Activated CD8-positive, alpha-beta memory T cell treated with anti-CD3 and anti-CD28 coated beads for 24 hours (primary cell): ENCODE measurements around the gene TMEM150C.
"Not testable (repeated sequence)": the region's sequence is repeated elsewhere in the genome, so short reads cannot be mapped to it uniquely, and the experiment has no call there.

ENCODE experiments used
- DNase-seq: peaks from one replicate; pipeline ENCODE4 v3.0.0-alpha.2; 2020

TMEM150C gene

DNA sequence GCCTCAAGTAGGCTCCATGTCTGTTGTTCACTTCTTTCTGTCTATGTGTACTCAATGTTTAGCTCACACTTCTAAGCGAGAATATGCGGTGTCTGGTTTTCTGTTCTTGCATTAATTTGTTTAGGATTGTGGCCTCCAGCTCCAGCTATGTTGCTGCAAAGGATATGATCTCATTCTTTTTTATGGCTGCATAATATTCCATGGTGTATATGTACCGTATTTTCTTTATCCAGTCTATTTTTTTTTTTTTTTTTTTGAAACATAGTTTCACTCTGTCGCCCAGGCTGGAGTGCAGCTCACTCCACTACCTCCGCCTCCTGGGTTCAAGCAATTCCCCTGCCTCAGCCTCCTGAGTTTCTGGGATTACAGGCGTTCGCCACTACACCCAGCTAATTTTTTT lies 5.7 kb upstream of the TMEM150C start:
- no peak for DNase-seq

DNA sequence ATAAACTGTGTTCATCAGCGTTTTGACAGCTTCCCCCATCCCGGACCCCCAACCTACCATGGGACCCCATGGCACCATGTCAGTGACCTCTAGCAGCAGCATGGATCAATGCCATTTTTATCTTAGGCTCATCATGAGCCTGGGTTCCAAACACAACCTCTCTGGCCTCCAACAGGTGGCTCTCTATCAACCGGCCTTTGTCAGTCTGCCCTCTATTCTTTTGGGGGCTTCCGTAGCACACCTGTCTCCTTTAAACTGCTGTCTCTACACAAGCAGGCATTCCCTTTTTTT lies 721 bp upstream of the TMEM150C start:
- no peak for DNase-seq

DNA sequence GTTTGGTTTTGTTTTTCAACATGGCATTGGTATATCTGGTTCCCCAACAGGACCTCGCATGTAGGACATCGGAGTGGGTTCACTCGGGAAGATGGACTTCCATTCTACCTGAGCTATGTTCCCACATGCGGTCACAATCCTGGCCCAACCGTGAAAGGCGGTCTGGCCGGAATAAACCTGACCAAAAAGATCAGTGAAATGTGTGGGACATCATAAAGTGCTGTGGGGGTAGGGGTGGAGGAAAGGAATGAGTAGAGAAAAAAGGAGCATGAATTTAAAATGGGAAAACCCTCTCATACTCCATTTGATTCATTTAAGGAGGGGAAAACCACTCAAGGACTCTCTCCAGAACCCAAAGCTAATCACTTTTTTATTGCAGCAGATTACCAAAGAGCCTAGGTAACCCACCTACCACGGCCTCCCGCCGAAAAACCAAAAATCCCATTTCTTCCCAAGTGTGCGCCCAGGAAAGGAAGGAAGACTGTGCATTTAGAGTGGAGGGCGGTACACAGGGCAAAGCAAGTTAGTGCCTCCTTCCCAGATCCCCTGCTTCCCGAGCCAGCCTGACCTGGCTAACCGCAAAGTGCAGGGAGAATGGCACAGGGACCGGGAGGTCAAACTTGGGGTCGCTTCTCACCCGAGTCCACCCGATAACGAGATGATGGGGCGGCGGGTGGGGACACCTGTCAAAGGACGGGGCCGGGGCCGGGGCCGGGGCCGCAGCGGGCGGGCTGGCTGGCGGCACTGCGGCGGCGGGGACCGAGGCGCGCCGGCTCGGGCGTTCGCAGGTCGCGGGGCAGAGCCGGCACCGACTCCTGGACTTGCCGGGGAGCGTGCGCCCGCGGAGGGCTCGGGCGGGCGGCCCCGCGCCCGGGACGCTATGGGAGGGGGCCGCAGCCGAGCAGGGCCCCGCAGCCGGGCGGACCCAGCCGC lies 669 bp downstream of the TMEM150C start:
- DNase-seq = no peak

DNA sequence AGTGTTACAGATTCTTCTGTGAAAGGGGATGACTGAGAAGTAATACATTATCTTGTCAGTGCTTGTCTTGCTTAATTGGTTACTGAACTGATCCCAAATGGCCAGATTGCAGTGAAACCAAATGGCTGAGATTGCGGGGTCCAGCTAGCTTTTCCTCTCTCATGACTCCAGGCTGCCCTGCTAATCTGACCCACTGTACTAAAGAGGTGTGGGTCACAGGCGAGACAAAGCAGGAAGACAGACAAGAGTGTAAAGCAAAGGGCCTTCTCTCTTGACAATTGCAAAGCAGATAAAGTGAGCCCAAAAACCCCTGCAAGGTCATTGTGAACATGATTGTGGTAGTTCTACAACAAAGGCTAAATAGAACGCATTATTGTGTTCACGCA lies 2.1 kb downstream of the TMEM150C start:
- no peak for DNase-seq

DNA sequence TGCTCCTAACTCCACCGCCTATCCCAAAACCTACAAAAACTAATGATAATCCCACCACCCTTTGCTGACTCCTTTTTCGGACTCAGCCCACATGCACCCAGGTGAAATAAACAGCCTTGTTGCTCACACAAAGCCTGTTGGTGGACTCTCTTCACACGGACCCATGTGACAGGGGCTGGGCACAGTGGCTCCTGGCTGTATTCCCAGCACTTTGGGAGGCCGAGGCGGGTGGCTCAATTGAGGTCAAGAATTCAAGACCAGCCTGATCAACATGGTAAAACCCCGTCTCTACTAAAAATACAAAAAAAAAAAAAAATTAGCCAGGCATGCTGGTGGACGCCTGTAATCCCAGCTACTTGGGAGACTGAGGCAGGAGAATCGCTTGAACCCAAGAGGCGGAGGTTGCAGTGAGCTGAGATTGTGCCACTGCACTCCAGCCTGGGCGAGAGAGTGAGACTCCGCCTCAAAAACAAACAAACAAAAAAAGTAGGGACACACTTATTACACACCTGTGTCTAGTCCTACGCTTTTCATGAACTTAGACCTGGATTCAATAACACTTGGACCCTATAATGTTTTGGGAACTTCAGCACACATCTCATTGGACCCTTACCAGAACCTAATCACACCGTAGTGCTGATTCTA lies 2.6 kb downstream of the TMEM150C start:
- not testable (repeated sequence) for DNase-seq

DNA sequence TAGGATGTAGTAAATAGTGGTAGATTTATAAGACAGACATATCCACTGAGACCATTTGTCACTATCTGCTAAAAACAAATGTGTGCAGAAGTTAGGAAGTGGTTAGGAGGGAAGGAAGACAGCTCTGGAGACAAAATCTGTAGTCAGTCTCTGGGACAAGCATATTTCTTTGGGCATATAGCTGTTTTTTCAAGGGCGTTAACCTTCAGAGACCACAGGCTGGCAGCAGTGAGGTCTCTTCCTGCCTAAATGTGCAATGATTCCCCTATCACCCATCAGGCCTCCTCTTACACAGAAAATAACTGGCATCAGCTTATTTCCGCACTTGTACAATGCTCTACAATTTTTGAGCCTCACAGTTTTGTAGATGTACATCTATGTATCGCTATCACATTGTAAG lies 6.5 kb downstream of the TMEM150C start:
- no peak for DNase-seq

DNA sequence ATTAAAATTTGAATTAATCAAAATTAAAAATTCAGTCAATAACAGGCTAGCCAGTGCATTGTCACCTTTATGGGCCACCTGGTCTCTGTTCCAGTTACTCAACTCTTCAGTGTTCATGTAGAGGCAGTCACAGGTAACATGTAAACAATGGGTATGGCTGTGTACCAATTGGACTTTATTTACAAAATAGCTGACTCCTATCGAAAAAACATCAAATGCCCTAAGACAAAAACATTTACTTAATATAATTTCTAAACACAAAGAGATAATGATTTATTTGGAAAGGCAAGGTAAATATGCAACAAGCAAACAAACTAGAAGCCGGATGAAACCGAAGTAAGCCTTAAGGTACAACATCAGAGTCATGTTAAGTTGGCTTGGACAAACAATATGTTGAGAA lies 8.8 kb downstream of the TMEM150C start:
- no peak for DNase-seq

DNA sequence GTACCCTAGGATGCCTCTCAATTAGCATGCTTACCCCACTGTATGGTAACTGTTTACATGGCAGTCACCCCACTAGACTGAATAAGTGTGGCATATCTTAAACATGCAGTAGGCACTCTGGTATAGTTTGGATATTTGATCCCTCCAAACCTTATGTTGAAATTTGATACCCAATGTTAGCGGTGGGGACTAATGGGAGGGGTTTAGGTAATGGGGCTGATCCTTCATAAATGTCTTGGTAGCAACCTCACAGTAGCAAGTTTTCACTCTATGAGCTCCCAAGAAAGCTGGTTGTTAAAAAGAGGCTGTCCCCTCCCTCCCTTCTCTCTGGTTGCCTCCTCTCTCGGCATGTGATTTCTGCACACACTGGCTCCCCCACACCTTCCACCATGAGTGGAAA lies 10.1 kb downstream of the TMEM150C start:
- no peak for DNase-seq

DNA sequence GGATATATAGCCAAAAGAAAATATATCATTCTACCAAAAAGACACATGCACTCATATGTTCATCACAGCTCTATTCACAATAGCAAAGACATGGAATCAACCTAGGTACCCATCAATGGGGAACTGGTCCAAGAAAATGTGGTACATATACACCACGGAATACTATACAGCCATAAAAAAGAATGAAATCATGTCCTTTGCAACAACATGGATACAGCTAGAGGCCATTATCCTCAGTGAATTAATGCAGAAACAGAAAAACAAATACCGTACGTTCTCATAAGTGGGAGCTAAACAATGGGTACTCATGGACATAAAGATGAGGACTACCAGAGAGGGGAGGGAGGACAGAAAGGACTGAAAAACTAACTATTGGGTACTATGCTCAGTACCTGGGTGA lies 13.9 kb downstream of the TMEM150C start:
- not testable (repeated sequence) for DNase-seq

DNA sequence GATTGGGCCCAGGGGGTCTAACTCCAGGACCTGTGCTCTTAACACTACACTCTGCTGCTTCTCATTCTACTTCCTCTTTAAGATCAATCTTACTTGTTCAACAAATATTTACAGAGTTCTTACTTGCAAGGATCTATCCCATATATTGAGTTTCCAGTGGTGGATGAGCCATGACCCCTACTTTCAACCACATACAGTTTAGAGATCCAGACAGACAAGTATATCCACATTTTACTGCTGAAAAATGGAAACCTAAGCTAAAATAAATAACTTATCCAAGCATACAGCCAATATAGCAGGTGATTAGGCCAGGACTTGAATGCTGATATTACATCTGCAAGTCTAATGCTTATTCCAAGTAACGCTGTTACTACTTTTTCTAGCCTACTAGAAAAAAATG lies 18.7 kb downstream of the TMEM150C start:
- no peak for DNase-seq

DNA sequence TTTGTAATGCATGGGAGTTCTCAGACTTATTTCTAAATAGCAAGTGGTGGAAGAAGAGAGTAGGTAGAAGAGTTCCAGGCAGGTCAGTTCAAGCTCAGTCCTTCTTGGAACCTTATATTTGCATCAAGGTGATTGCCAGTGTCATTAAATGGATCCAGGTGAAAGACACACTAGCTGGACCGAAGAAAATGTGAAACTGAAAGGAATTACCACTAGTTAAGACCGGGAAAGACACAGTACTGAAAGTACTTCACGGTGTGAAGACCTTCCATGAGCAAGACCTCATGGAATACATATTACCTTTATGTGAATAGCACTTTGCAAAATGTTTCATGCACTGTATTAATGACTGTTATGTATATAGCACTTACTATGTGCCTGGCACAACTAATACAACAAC lies 19.1 kb downstream of the TMEM150C start:
- DNase-seq = no peak

DNA sequence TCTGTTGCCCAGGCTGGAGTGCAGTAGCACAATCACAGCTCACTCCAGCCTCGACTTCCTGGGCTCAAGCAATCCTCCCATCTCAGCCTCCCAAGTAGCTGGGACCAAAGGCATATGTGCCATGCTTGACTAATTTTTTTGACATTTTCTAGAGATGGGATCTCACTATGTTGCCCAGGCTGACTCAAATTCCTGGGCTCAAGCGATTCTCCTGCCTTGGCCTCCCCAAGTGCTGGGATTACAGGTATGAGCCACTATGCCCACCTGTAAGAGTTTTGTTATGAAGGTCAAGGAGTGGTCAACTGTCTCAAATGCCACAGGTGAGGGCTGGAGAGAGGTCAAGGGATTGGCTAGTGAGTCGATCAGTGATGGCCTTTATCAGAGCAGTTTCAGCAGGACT lies 32.5 kb downstream of the TMEM150C start:
- DNase-seq = no peak

DNA sequence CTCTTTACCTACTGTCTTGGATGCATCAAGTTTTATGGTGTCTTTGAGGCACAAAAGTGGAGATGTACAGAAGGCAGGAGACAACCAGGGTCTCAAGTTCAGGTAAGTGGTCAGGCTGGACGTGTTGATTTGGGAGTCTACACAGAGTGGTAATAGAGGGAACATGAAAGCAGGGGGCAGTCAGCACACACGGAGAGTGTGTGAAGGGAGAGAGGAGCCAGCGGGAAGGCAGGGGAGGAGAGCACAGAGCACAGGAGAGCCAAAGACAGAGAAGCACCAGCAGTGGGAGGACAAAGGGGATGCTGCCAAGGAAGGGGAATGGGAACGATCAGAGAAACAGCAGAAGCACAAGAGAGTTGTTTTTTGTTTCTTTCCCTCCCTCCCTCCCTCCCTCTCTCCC lies 32.9 kb downstream of the TMEM150C start:
- DNase-seq = no peak

DNA sequence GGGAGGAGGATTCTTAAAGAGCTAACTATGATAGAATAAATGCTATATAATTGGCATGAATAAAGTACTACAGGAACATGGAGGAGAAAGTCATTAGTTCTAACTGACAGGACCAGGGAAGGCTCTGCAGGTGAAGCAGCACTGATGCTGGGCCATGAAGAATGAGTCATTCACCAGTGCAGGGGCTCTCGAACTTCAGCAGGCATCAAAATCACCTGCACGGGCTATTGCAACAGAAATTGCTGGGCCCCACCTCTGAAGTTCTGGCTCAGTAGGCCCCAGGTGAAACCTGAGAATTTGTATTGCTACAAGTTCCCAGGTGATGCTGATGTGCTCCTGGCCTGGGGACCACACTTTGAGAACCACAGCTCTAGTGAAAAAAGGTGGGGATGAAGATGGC lies 33.7 kb downstream of the TMEM150C start:
- DNase-seq = no peak

DNA sequence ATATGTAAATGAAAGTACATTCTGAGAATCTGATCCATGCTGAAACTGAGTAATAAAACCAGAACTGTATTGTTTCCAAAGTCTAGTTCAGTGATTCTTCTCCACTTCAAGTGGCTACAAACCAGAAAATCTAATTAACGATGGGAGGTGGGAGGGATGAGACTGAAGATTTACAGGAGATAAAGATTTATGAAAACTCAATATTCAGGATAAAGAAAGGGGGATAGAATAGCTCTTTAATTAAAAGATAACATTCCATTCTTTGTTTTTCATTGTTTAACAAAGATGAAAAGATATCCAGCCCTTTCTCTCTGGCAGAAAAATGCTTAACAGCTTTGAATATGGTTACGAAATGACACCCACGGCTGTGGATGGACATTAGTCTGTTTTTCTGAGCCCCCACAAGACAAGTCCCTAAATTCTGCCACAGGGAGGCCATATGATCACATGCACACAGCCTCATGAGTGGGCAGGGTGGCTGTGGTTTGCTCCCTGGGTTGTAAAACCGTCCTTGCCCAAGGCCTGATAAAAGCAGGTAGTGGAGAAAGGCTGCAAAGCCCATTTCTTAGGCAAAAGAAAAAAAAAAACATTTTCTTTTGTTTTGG lies 36.4 kb downstream of the TMEM150C start:
- DNase-seq = no peak

DNA sequence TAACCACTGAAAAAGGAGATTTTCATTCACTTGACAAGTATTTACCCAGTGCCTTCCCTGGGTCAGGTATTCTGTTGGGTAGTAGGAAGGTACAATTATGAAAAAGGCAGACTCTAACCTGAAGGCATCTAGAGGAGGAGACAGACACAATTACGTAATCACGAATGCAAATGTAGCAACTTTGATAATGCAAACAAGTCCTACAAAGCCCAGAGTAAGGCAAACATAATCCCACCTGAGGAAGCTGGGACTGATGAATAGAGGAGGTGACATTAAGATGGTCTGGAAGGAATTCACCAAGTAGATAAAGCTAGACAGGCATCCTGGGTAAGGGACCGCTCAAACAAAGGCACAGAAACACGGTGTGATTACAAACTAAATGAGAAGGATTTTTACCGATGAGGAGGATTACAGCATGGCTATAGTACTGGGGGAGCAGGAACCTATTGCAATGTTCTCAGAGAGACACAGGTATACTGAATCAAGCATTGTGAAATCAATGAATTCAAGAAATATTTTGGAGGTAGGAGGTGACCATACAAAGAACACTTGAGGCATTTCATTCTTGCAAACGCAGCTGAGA lies 37.1 kb downstream of the TMEM150C start:
- no peak for DNase-seq

DNA sequence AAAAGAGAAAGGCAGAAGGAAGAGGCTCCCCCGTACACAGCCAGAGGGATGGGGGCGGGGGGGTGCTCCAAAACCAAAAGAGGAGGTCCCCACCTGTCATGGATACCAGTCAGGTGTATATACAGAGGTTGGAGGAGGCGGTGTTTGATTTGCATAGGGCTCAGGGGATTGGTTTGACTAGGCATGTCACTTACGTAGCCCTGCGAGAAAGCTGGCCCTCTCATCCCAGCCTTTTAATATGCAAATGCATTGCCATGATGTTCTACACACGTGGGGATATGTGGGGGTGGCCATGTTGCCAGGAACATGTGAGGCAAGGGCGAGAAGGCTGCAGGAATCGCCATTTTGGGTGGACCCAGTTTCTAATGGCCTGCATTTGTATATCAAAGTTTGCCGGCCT lies 38.6 kb downstream of the TMEM150C start:
- DNase-seq = no peak

DNA sequence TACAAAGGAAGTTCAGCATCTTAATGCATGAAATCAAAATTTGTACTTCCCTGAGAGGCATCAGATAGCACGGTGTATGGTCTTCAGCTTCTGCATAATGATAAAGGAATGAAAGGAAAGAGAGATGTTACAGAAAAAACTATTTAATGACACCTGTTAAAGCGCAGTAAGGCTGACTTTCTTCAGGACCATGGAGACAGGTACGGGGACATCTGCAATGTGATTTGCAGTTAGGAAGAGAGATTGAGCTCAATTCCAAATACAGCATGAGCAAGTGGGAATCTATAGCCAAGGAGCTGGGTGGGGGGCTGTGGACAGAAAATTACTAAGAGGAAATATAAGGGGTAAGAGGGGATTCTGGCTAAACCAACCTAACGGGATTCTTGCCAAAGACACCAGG lies 39.3 kb downstream of the TMEM150C start:
- no peak for DNase-seq

DNA sequence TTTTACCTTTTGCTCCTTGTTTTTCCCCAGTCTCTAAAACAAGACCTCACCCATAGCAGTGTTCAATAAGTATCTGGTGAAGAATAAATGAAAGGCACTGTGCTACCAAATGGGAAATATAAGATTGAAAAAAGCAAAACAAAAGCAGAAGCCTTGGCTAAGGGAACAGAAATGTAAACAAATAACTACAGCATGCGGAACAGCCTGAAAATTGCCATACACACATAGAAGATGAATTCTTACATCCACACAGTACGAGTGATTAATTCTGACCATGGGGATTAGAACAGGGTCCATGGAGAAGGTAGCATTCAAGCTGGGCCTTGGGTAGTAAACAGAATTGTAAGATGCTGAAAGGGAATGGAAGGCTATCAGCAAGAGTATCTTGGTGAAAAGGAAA lies 40.5 kb downstream of the TMEM150C start:
- no peak for DNase-seq

DNA sequence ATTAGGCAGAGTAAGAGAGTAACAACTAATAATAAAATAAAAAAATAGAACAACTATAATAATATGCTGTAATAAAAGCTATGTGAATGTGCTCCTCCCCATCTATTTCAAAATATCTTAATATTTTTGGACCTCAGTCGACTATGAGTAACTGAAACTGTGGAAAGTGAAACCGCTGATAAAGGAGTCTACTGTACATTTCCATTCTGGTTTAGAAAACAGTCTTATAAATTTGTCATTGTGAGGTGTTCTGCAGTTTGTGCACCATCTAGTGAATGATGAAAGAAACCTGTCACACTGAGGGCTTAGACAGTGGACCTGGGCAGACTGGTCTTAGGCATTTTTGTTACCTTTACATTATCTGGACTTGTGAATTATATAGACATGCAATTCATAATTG lies 42.0 kb downstream of the TMEM150C start:
- DNase-seq = no peak

DNA sequence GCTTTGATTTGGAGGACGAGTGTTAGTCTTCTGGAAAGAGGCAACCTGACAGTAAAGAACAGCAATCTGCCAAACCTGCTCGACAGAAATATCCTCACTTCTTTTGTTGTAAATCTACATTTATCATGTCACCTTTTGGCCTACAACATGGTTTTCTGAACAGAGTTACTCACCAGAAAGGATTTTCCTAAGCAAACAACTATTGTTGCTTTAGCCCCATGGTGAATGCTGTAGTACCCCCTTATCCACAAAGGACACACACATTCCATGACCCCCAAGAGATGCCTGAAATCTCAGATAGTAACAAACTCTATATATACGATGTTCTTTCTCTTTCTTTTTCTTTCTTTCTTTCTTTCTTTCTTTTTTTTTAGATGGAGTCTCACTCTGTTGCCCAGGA lies 42.7 kb downstream of the TMEM150C start:
- DNase-seq = no peak

DNA sequence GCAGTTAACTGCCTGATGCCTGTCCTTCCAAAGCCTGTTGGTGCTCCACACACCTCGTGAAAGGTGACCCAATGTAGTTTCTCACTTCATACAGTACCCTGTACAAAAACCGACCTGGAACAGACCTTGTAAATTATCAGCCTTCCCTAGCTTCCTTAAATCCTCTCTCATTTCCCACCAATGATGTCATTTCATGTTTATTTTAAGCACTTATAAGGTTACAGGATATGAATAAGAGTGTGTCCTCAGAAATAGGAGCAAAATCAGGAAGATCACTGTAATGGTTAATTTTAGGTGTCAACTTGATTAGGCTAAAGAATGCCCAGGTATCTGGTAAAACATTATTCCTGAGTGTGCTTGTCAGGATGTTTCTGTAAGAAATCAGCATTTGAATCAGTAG lies 44.7 kb downstream of the TMEM150C start:
- DNase-seq = no peak

DNA sequence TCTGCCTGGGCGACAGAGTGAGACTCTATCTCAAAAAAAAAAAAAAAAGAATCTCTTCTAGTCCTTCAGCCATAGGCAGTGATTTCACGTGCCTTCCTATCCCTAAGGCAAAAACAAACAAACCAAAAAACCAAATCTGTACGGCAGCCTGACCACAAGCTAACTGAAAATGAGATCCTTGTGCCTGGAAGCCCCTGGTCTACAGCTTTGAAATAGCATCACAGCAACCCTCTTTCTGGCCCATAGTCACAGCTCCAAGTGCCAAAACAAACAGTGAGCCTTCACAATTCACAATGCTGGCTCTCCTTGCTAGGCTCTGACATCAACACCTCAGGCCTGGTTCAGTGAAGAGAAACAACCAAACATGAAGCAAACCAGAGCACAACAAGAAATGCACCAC lies 46.1 kb downstream of the TMEM150C start:
- no peak for DNase-seq

DNA sequence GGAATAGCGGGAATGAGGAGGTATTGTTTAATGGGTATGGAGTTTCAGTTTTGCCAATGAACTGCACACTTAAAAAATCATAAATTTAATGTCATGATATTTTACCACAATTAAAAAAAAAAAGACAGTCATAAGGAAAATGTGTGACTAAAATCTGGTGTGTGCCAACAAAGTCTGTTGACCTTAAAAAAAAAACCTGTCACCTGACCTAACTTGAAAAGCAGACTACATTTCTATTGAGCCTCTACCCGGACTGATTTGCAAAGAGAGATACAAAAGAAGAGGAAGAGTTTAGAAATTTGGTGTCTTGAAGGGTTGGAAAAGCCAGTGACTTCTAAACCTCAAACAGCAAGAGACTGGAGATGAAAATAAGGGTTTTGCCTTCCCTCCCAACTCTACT lies 48.4 kb downstream of the TMEM150C start:
- DNase-seq = no peak
